DMS153 (cell line): ENCODE measurements around the gene MAP3K15.

Source experiments
- DNase-seq: peaks from one replicate; lab custom pipeline; 2025; lab: John Stamatoyannopoulos, UW

MAP3K15 gene

GRCh38 chrX:19392703-19393102, 122.6 kb downstream of the MAP3K15 start:
- no peak for DNase-seq

- no peak for DNase-seq
Observed at GRCh38 chrX:19392078-19392477, 123.2 kb downstream of the MAP3K15 start.

GRCh38 chrX:19389227-19389845, 126.0 kb downstream of the MAP3K15 start:
- no peak for DNase-seq

GRCh38 chrX:19388741-19389140, 126.6 kb downstream of the MAP3K15 start:
- DNase-seq = no peak

GRCh38 chrX:19388064-19388679, 127.1 kb downstream of the MAP3K15 start:
- DNase-seq = no peak

- no peak for DNase-seq
Observed at GRCh38 chrX:19386679-19387078, 128.6 kb downstream of the MAP3K15 start.

- DNase-seq = peak; percentile 2
Observed at GRCh38 chrX:19382555-19383145, 132.7 kb downstream of the MAP3K15 start.

- DNase-seq = no peak
Observed at GRCh38 chrX:19381326-19381725, 134.0 kb downstream of the MAP3K15 start.

GRCh38 chrX:19377799-19378198, 137.5 kb downstream of the MAP3K15 start:
- no peak for DNase-seq

- no peak for DNase-seq
Observed at GRCh38 chrX:19375546-19375945, 139.8 kb downstream of the MAP3K15 start.

- no peak for DNase-seq
Observed at GRCh38 chrX:19373351-19373891, 141.9 kb downstream of the MAP3K15 start.

GRCh38 chrX:19372547-19373331, 142.6 kb downstream of the MAP3K15 start:
- no peak for DNase-seq

- peak; percentile 4 for DNase-seq
Observed at GRCh38 chrX:19372170-19372546, 143.2 kb downstream of the MAP3K15 start.

GRCh38 chrX:19370061-19370460, 145.2 kb downstream of the MAP3K15 start:
- DNase-seq = no peak

GRCh38 chrX:19368576-19368975, 146.7 kb downstream of the MAP3K15 start:
- DNase-seq = no peak

- no peak for DNase-seq
Observed at GRCh38 chrX:19361701-19362100, 153.6 kb downstream of the MAP3K15 start.

- no peak for DNase-seq
Observed at GRCh38 chrX:19360903-19361302, 154.4 kb downstream of the MAP3K15 start.

GRCh38 chrX:19358521-19358920, 156.8 kb downstream of the MAP3K15 start:
- DNase-seq = no peak

GRCh38 chrX:19354625-19355024, 160.7 kb downstream of the MAP3K15 start:
- no peak for DNase-seq

- no peak for DNase-seq
Observed at GRCh38 chrX:19350941-19351384, 164.3 kb downstream of the MAP3K15 start.

- DNase-seq = no peak
Observed at GRCh38 chrX:19349264-19349663, 166.0 kb downstream of the MAP3K15 start.

- DNase-seq = no peak
Observed at GRCh38 chrX:19347916-19348315, 167.4 kb downstream of the MAP3K15 start.
